ENCODE results near the gene HSPB1.
"Not testable (repeated sequence)": the region's sequence is repeated elsewhere in the genome, so short reads cannot be mapped to it uniquely, and the experiment has no call there.

Gene HSPB1

GRCh38 chr7:76281006-76281705 is 21.3 kb upstream of the HSPB1 start:
- DNase-seq (ENCODE audit: low read depth in 2 of 3, low spot score in 2 of 3) = no peak

- no peak for DNase-seq (ENCODE audit: low read depth in 2 of 3, low spot score in 2 of 3)
These were observed 20.6 kb upstream of the HSPB1 start for GRCh38 chr7:76281706-76282343.

GRCh38 chr7:76282344-76283253 is 19.9 kb upstream of the HSPB1 start:
- no peak for DNase-seq (ENCODE audit: low read depth in 2 of 3, low spot score in 2 of 3)

- DNase-seq (ENCODE audit: low read depth in 2 of 3, low spot score in 2 of 3) = no peak
These were observed 19.0 kb upstream of the HSPB1 start for GRCh38 chr7:76283254-76284159.

GRCh38 chr7:76285604-76286374 is 16.7 kb upstream of the HSPB1 start:
- no peak for DNase-seq (ENCODE audit: low read depth in 2 of 3, low spot score in 2 of 3)

- DNase-seq (ENCODE audit: low read depth in 2 of 3, low spot score in 2 of 3) = no peak
These were observed 15.6 kb upstream of the HSPB1 start for GRCh38 chr7:76286842-76287403.

GRCh38 chr7:76290847-76291350 is 11.6 kb upstream of the HSPB1 start:
- DNase-seq (ENCODE audit: low read depth in 2 of 3, low spot score in 2 of 3) = not testable (repeated sequence)

- DNase-seq (ENCODE audit: low read depth in 2 of 3, low spot score in 2 of 3) = peak; percentile 77 to 95 (median 94)
These were observed 10.9 kb upstream of the HSPB1 start for GRCh38 chr7:76291351-76292212.

- no peak for DNase-seq (ENCODE audit: low read depth in 2 of 3, low spot score in 2 of 3)
These were observed 10.3 kb upstream of the HSPB1 start for GRCh38 chr7:76292213-76292573.

GRCh38 chr7:76292911-76293310 is 9.6 kb upstream of the HSPB1 start:
- not testable (repeated sequence) for DNase-seq (ENCODE audit: low read depth in 2 of 3, low spot score in 2 of 3)

GRCh38 chr7:76293407-76293901 is 9.0 kb upstream of the HSPB1 start:
- no peak for DNase-seq (ENCODE audit: low read depth in 2 of 3, low spot score in 2 of 3)

GRCh38 chr7:76294344-76295024 is 8.0 kb upstream of the HSPB1 start:
- DNase-seq (ENCODE audit: low read depth in 2 of 3, low spot score in 2 of 3) = no peak

- DNase-seq (ENCODE audit: low read depth in 2 of 3, low spot score in 2 of 3) = no peak
These were observed 5.4 kb upstream of the HSPB1 start for GRCh38 chr7:76296743-76297740.

GRCh38 chr7:76300166-76300731 is 2.2 kb upstream of the HSPB1 start:
- DNase-seq (ENCODE audit: low read depth in 2 of 3, low spot score in 2 of 3) = no peak

- no peak for DNase-seq (ENCODE audit: low read depth in 2 of 3, low spot score in 2 of 3)
These were observed 1.5 kb upstream of the HSPB1 start for GRCh38 chr7:76301000-76301399.
